Non-pigmented ciliary epithelial cell (primary cell): ENCODE data around the gene CXADR.
"Not testable (repeated sequence)": the region's sequence is repeated elsewhere in the genome, so short reads cannot be mapped to it uniquely, and the experiment has no call there.

Source experiments
- DNase-seq: peaks from one replicate; pipeline ENCODE4 v3.0.0-alpha.2; 2010; ENCODE audit warnings: low read depth

The CXADR gene

GRCh38 chr21:17502985-17503384 is 9.9 kb upstream of the CXADR start:
- not testable (repeated sequence) for DNase-seq

GRCh38 chr21:17506951-17507350 is 5.9 kb upstream of the CXADR start:
- DNase-seq, result no peak

- DNase-seq, result no peak
Measured at GRCh38 chr21:17507591-17507990, 5.3 kb upstream of the CXADR start.

- no peak for DNase-seq
Measured at GRCh38 chr21:17513214-17514123, 626 bp downstream of the CXADR start.

- DNase-seq, result no peak
Measured at GRCh38 chr21:17514124-17514845, 1.4 kb downstream of the CXADR start.

GRCh38 chr21:17517008-17517407 is 4.2 kb downstream of the CXADR start:
- not testable (repeated sequence) for DNase-seq

GRCh38 chr21:17519208-17519738 is 6.4 kb downstream of the CXADR start:
- DNase-seq, result no peak

- no peak for DNase-seq
Measured at GRCh38 chr21:17519965-17520609, 7.2 kb downstream of the CXADR start.

GRCh38 chr21:17523007-17523451 is 10.2 kb downstream of the CXADR start:
- DNase-seq, result no peak

GRCh38 chr21:17523979-17524494 is 11.2 kb downstream of the CXADR start:
- DNase-seq, result not testable (repeated sequence)

- no peak for DNase-seq
Measured at GRCh38 chr21:17524635-17525034, 11.8 kb downstream of the CXADR start.

GRCh38 chr21:17526776-17527175 is 13.9 kb downstream of the CXADR start:
- no peak for DNase-seq

GRCh38 chr21:17527240-17527639 is 14.4 kb downstream of the CXADR start:
- peak; percentile 60 for DNase-seq

- no peak for DNase-seq
Measured at GRCh38 chr21:17527711-17528110, 14.9 kb downstream of the CXADR start.

- no peak for DNase-seq
Measured at GRCh38 chr21:17529648-17530047, 16.8 kb downstream of the CXADR start.

- no peak for DNase-seq
Measured at GRCh38 chr21:17532292-17532691, 19.4 kb downstream of the CXADR start.

- DNase-seq, result no peak
Measured at GRCh38 chr21:17536381-17536780, 23.5 kb downstream of the CXADR start.

- DNase-seq, result no peak
Measured at GRCh38 chr21:17537299-17537698, 24.5 kb downstream of the CXADR start.

- no peak for DNase-seq
Measured at GRCh38 chr21:17538576-17538975, 25.7 kb downstream of the CXADR start.

- no peak for DNase-seq
Measured at GRCh38 chr21:17539323-17539722, 26.5 kb downstream of the CXADR start.

GRCh38 chr21:17539743-17540341 is 27.0 kb downstream of the CXADR start:
- no peak for DNase-seq

- no peak for DNase-seq
Measured at GRCh38 chr21:17540530-17540929, 27.7 kb downstream of the CXADR start.
